CD14-positive monocyte (primary cell): ENCODE measurements around the gene LIN28B. TPM values are rescaled to one million over a fixed set of nuclear protein-coding genes. Genes with fewer than 3 reads are reported as not detected.

Experiments
- DNase-seq, 3 donors: peaks; one replicate each; pipeline ENCODE4 v3.0.0-alpha.2; 2011 to 2022
- H2AFZ ChIP-seq: 2 replicates; pipeline ENCODE4 v1.6.0; 2012; ENCODE audit warnings: mild to moderate bottlenecking, low read depth, low read length, inconsistent platforms; ENCODE audit not compliant: insufficient read depth, poor library complexity, severe bottlenecking
- H3K27ac ChIP-seq, 2 donors: 1 replicate in 1 of 2; 2 replicates in 1 of 2; pipeline ENCODE4 v1.5.1; 2012 to 2013; ENCODE audit warnings: low read length in 2 of 2, control low read depth in 1 of 2, inconsistent platforms in 1 of 2, low read depth in 1 of 2, mild to moderate bottlenecking in 1 of 2
- H3K27me3 ChIP-seq, 2 donors: one replicate each; pipeline versions ENCODE4 v1.6.0 to v1.6.1; 2011 to 2013; ENCODE audit warnings: low read length in 2 of 2; ENCODE audit not compliant: control insufficient read depth in 2 of 2, insufficient read depth in 2 of 2
- H3K36me3 ChIP-seq, 2 donors: replicated peaks in 1 of 2; 1 replicate in 1 of 2; 2 replicates in 1 of 2; pipeline versions ENCODE4 v1.5.1 to v1.6.1; 2012 to 2013; ENCODE audit warnings: low read length in 2 of 2, control low read depth in 1 of 2, inconsistent platforms in 1 of 2, mild to moderate bottlenecking in 1 of 2; ENCODE audit not compliant: insufficient read depth in 2 of 2, control insufficient read depth in 1 of 2
- H3K4me1 ChIP-seq, 2 donors: 1 replicate in 1 of 2; 2 replicates in 1 of 2; pipeline versions ENCODE4 v1.5.1 to v1.6.1; 2012 to 2013; ENCODE audit warnings: low read length in 2 of 2, control low read depth in 1 of 2, inconsistent platforms in 1 of 2, mild to moderate bottlenecking in 1 of 2, moderate library complexity in 1 of 2; ENCODE audit not compliant: insufficient read depth in 2 of 2, control insufficient read depth in 1 of 2
- H3K4me2 ChIP-seq: replicated peaks from 2 replicates; pipeline ENCODE3; 2012; ENCODE audit warnings: low read length, moderate library complexity, mild to moderate bottlenecking; ENCODE audit not compliant: poor library complexity, severe bottlenecking; ENCODE audit errors: extremely low read depth
- H3K4me3 ChIP-seq, 3 experiments: fragments of 200-600 bp in 1 of 3; sonication (generic) in 1 of 3; replicated peaks in 1 of 3; 1 replicate in 2 of 3; 2 replicates in 1 of 3; pipeline ENCODE4 v1.5.1; 2011 to 2013; ENCODE audit warnings: low read length in 3 of 3, mild to moderate bottlenecking in 3 of 3, control low read depth in 2 of 3, low read depth in 2 of 3, inconsistent platforms in 1 of 3, moderate library complexity in 1 of 3
- H3K79me2 ChIP-seq: 2 replicates; pipeline ENCODE4 v1.6.0; 2012; ENCODE audit warnings: mild to moderate bottlenecking, control low read depth, inconsistent platforms, low read length, moderate library complexity; ENCODE audit not compliant: insufficient read depth
- H3K9ac ChIP-seq: 2 replicates; pipeline ENCODE4 v1.6.0; 2017; ENCODE audit warnings: low read length, mild to moderate bottlenecking; ENCODE audit not compliant: insufficient read depth, poor library complexity, severe bottlenecking
- H3K9me3 ChIP-seq, 2 donors: replicated peaks in 1 of 2; 1 replicate in 1 of 2; 2 replicates in 1 of 2; pipeline versions ENCODE4 v1.5.1 to v1.6.1; 2012 to 2013; ENCODE audit warnings: low read length in 2 of 2, control low read depth in 1 of 2; ENCODE audit not compliant: control insufficient read depth in 1 of 2, insufficient read depth in 1 of 2
- H4K20me1 ChIP-seq: 2 replicates; pipeline ENCODE4 v1.6.0; 2012; ENCODE audit warnings: mild to moderate bottlenecking, low read length, control low read depth, moderate library complexity; ENCODE audit not compliant: insufficient read depth
- H3K27ac Mint-ChIP-seq, 7 donors: one replicate each; pipeline ENCODE4 v1.8.0; 2020; ENCODE audit warnings: mild to moderate bottlenecking in 7 of 7, mixed read lengths in 7 of 7, moderate library complexity in 6 of 7, inconsistent platforms in 2 of 7
- H3K27me3 Mint-ChIP-seq, 3 donors: one replicate each; pipeline ENCODE4 v1.8.0; 2021 to 2022; ENCODE audit warnings: low read depth in 3 of 3, mild to moderate bottlenecking in 3 of 3, mixed read lengths in 3 of 3, moderate library complexity in 3 of 3, inconsistent platforms in 1 of 3
- H3K36me3 Mint-ChIP-seq, 2 donors: one replicate each; pipeline ENCODE4 v1.8.0; 2020; ENCODE audit warnings: mixed read lengths in 2 of 2, inconsistent platforms in 1 of 2, mild to moderate bottlenecking in 1 of 2
- H3K4me1 Mint-ChIP-seq: one replicate; pipeline ENCODE4 v1.8.0; 2020; ENCODE audit warnings: mild to moderate bottlenecking, mixed read lengths
- H3K4me3 Mint-ChIP-seq, 2 donors: one replicate each; pipeline ENCODE4 v1.8.0; 2020; ENCODE audit warnings: mild to moderate bottlenecking in 2 of 2, mixed read lengths in 2 of 2, moderate library complexity in 1 of 2
- H3K9me3 Mint-ChIP-seq, 7 donors: one replicate each; pipeline ENCODE4 v1.8.0; 2020 to 2022; ENCODE audit warnings: mixed read lengths in 7 of 7, mild to moderate bottlenecking in 6 of 7, moderate library complexity in 6 of 7, inconsistent platforms in 2 of 7
- CTCF ChIP-seq: fragments of 200-600 bp; IDR thresholded peaks from one replicate; pipeline ENCODE4 v1.8.0; 2022; ENCODE audit warnings: antibody characterized with exemption, mild to moderate bottlenecking
- WGBS: methylation state at CpG from one replicate; pipeline ENCODE4 v1.1.5; 2013; ENCODE audit warnings: missing lambda C conversion rate; ENCODE audit not compliant: insufficient coverage; 5-methylcytosine and 5-hydroxymethylcytosine counted together
- intact Hi-C, 2 donors: fragments of 100-400 bp; cut with micrococcal nuclease; formaldehyde crosslinking; loops; one replicate each; pipeline versions ENCODE4 v1.15.0 to v1.15.1; 2023
- polyA plus RNA-seq, 3 donors: library from polyadenylated mRNA; depleted of rRNA in 1 of 3; unstranded in 2 of 3; stranded (reverse) in 1 of 3; fragments of 300-500 nt in 2 of 3; fragments of >200 nt in 1 of 3; fragmentation: Illumina TruSeq in 2 of 3; gene quantifications; 1 replicate in 2 of 3; 2 replicates in 1 of 3; pipeline ENCODE4 v1.2.3, GENCODE V29; 2012 to 2021

LIN28B gene
- polyA plus RNA-seq, 3 donors = not detected

DNA sequence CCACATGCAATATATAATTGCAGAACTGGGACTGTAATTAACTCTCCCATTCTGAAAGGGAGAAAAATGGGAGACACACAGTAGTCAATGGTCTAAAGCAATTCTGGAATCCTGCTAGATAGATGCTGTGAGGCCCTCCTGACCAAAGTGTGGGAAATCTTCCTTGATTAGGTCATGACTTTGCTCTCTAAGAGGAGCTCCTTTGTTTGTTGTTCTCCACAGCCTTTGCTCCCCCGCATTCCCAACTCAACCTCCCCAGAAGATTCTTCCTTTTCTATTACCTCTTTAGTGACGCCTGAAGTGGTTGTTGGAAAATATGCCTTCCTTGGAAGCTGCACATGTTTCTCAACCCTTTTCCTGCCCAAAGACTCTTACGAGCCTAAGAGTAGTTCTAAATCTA is 28.8 kb upstream of the LIN28B start:
- no peak for DNase-seq
- Mint-ChIP-seq H3K27ac (no peak overlapping the region), H3K27me3 (peaks cover 3 to 10% (median 7%) of the 10 kb centered on the region in 3 donors), H3K4me1 (no peaks in the 10 kb centered on the region), H3K9me3 (no peaks in the 10 kb centered on the region), H3K36me3 (no peaks in the 10 kb centered on the region), H3K4me3 (no peak overlapping the region)
- Histone ChIP-seq H3K27ac (no peak overlapping the region), H3K36me3 (no peaks in the 10 kb centered on the region), H3K4me2 (no peak overlapping the region), H3K9me3 (no peaks in the 10 kb centered on the region), H3K4me3 (no peak overlapping the region), H3K27me3 (peaks cover 0 to 5% of the 10 kb centered on the region in 2 donors), H2AFZ (no peak overlapping the region), H3K79me2 (no peaks in the 10 kb centered on the region), H4K20me1 (no peaks in the 10 kb centered on the region), H3K9ac (no peak overlapping the region), H3K4me1 (no peaks in the 10 kb centered on the region)
- WGBS = no CpG with 5 or more reads among the region's 3 CpGs
- TF ChIP-seq CTCF = no peak
- intact Hi-C loops = no loop called here

DNA sequence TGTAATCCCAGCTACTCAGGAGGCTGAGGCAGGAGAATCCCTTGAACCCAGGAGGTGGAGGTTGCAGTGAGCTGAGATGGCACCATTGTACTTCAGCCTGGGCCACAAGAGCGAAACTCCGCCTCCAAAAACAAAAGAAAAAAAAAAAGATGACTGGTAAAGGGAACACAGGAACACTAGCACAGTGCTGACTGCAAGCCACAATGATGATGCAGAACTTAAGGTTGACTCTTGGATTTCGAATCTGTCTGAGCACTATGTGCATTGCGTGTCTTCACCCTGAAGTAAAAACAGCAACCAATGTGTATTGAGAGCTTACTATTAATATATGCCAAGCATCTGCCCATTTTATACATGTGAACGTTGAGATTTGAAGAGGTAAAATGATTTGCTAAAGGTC is 27.6 kb upstream of the LIN28B start:
- H3K36me3 ChIP-seq = no peaks in the 10 kb centered on the region
- H3K4me1 ChIP-seq = no peaks in the 10 kb centered on the region
- no peaks in the 10 kb centered on the region for H3K9me3 Mint-ChIP-seq
- intact Hi-C loops = no loop called here
- H3K9me3 ChIP-seq = no peaks in the 10 kb centered on the region
- no peaks in the 10 kb centered on the region for H4K20me1 ChIP-seq
- DNase-seq = no peak
- no peak overlapping the region for H3K4me3 ChIP-seq
- H3K4me1 Mint-ChIP-seq = no peaks in the 10 kb centered on the region
- no peak overlapping the region for H3K27ac Mint-ChIP-seq
- H3K4me3 Mint-ChIP-seq = no peak overlapping the region
- H3K4me2 ChIP-seq = no peak overlapping the region
- H3K27me3 Mint-ChIP-seq = peaks cover 0 to 10% (median 7%) of the 10 kb centered on the region in 3 donors
- H3K27ac ChIP-seq = no peak overlapping the region
- peaks cover 0 to 5% of the 10 kb centered on the region in 2 donors for H3K27me3 ChIP-seq
- H3K36me3 Mint-ChIP-seq = no peaks in the 10 kb centered on the region
- no peak overlapping the region for H3K9ac ChIP-seq
- no peak overlapping the region for H2AFZ ChIP-seq
- TF ChIP-seq CTCF = no peak
- WGBS = no CpG with 5 or more reads among the region's 5 CpGs
- H3K79me2 ChIP-seq = no peaks in the 10 kb centered on the region
